ENCODE measurements around the gene STX12.
"Not testable (repeated sequence)": the region's sequence is repeated elsewhere in the genome, so short reads cannot be mapped to it uniquely, and the experiment has no call there.

Gene STX12

GRCh38 chr1:27830621-27831440 is 57.8 kb downstream of the STX12 start, which contains the start of gene PPP1R8:
Gene PPP1R8, plus strand, starts transcription at chr1:27830782. Its CDS starts 54 bp downstream, at chr1:27830836.
- DNase-seq (ENCODE audit: low read depth in 2 of 2), result peak; percentile 76 to 81

- DNase-seq (ENCODE audit: low read depth in 2 of 2), result no peak
These were observed 58.8 kb downstream of the STX12 start for GRCh38 chr1:27831568-27832410.

GRCh38 chr1:27832762-27833161 is 59.7 kb downstream of the STX12 start:
- DNase-seq (ENCODE audit: low read depth in 2 of 2), result no peak

- no peak for DNase-seq (ENCODE audit: low read depth in 2 of 2)
These were observed 60.5 kb downstream of the STX12 start for GRCh38 chr1:27833470-27833869.

GRCh38 chr1:27835046-27835445 is 62.0 kb downstream of the STX12 start:
- no peak for DNase-seq (ENCODE audit: low read depth in 2 of 2)

GRCh38 chr1:27835501-27835900 is 62.5 kb downstream of the STX12 start:
- DNase-seq (ENCODE audit: low read depth in 2 of 2), result no peak

- DNase-seq (ENCODE audit: low read depth in 2 of 2), result no peak
These were observed 76.9 kb downstream of the STX12 start for GRCh38 chr1:27849951-27850350.

- no peak for DNase-seq (ENCODE audit: low read depth in 2 of 2)
These were observed 82.1 kb downstream of the STX12 start for GRCh38 chr1:27855085-27855484.

GRCh38 chr1:27856561-27857343 is 83.7 kb downstream of the STX12 start:
- no peak for DNase-seq (ENCODE audit: low read depth in 2 of 2)

- DNase-seq (ENCODE audit: low read depth in 2 of 2), result not testable (repeated sequence)
These were observed 84.5 kb downstream of the STX12 start for GRCh38 chr1:27857552-27857951.

- DNase-seq (ENCODE audit: low read depth in 2 of 2), result peak; percentile 69
These were observed 85.3 kb downstream of the STX12 start for GRCh38 chr1:27858072-27858948.

GRCh38 chr1:27858949-27859576 is 86.0 kb downstream of the STX12 start:
- DNase-seq (ENCODE audit: low read depth in 2 of 2), result no peak

GRCh38 chr1:27861436-27861835 is 88.4 kb downstream of the STX12 start:
- no peak for DNase-seq (ENCODE audit: low read depth in 2 of 2)

- no peak for DNase-seq (ENCODE audit: low read depth in 2 of 2)
These were observed 89.0 kb downstream of the STX12 start for GRCh38 chr1:27862004-27862403.

- DNase-seq (ENCODE audit: low read depth in 2 of 2), result no peak
These were observed 89.9 kb downstream of the STX12 start for GRCh38 chr1:27862671-27863537.

- no peak for DNase-seq (ENCODE audit: low read depth in 2 of 2)
These were observed 90.5 kb downstream of the STX12 start for GRCh38 chr1:27863538-27863915.

- no peak for DNase-seq (ENCODE audit: low read depth in 2 of 2)
These were observed 91.4 kb downstream of the STX12 start for GRCh38 chr1:27864264-27864895.

- DNase-seq (ENCODE audit: low read depth in 2 of 2), result no peak
These were observed 92.8 kb downstream of the STX12 start for GRCh38 chr1:27865821-27866220.

GRCh38 chr1:27868556-27868931 is 95.5 kb downstream of the STX12 start:
- no peak for DNase-seq (ENCODE audit: low read depth in 2 of 2)

Data from activated CD8-positive, alpha-beta memory T cell treated with anti-CD3 and anti-CD28 coated beads for 4 hours (primary cell).